Measurements from ENCODE around the gene ERBB4. TPM values are rescaled to one million over a fixed set of nuclear protein-coding genes. Genes with fewer than 3 reads are reported as not detected.

The ERBB4 gene
- total RNA-seq, 1 donor from 2014 or later, result 2.1 TPM

DNA sequence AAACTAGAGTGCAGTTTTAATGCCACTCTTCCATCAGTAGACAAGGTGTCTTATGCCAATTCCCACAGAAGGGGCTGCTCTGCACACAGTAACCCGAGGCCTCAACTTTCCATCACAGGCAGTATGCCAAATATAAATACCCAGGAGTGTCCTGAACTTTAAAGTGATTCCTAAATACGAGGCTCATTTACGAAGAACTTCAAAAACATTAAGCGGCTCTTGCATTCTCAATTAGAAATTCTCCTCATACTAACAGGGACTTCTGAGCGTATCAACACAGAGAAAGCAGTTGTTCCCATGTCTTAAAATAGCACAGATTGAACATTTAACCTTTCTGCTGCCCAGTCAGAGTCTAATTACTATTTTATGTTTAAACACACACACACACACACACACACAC, 638.6 kb downstream of the ERBB4 start:
- no peak for DNase-seq

GRCh38 chr2:211898702-211899101, 639.9 kb downstream of the ERBB4 start:
- DNase-seq, result no peak

GRCh38 chr2:211881449-211881848, 657.2 kb downstream of the ERBB4 start:
- DNase-seq, result no peak

- no peak for DNase-seq
Observed at GRCh38 chr2:211879323-211879722, 659.3 kb downstream of the ERBB4 start.

DNA sequence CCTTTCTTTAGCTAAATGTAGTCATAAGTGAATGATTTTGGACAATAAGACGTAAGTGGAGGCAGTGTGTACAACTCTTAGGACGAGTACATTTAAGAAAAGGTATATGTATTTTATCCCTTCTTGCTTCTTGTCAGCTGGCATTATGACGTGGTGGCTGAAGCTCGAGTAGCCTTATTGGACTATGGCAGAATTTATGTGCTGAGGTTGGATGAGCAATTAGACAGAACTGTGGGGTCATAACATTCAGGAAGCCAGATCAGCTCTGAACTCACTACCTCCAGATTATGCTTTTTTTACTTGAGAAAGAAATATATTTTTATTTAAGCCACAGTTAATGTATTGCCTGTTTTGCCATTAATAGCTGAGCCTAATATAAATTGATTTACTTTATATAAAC, 661.5 kb downstream of the ERBB4 start:
- DNase-seq, result no peak

- DNase-seq, result no peak
Observed at GRCh38 chr2:211875488-211875887, 663.1 kb downstream of the ERBB4 start.

DNA sequence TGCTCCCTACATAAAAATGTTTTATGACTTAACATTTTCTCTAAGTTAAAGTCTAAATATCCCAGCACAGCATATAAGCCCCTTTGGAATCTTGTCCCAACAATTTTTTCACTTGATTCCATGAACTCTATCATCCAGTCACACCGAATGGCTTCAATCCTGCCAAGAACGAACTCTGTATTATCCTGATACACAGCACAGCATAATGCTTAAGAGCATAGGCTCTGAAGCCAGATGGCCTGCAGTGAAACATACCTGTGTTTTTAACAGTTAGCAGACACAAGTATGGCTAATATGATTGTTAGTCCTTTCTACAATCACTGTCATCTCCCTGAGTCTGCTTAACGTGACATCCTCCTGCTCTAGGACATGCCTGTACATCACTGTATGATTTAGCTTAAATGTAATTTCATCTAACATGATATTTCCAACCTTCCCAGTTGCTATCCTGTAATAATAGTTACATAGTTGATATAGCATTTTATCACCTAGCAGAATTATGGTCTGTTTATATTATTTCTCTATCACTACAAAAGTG, 669.5 kb downstream of the ERBB4 start:
- no peak for DNase-seq

DNA sequence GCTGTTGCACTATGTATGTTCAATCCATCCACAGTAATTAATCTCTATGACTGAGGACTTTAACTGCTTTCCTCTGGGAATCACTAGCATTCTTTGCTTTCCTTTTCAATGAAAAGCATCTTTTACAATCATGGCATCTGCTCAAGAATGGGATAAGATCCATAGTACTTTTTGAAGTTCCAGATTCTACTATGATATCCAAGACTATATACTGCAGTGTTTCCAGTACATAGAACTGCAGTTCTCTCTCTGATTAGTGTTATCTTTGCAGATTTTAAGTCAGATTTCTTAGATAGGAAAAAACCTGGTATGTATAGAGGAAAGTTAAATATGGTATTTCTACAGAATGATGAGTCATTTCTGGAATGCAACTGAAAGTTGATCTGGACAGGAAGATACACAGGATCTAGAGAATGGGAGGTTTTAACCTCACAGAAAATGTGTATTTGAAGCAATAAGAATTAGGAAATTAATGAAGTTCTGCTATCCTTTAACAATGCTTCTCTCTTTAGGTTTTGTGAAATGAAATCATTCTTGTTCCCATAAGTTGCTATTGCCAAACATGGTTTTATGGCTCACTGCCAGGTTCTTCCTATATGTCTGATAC, 670.7 kb downstream of the ERBB4 start:
- no peak for DNase-seq

GRCh38 chr2:211864328-211864727, 674.3 kb downstream of the ERBB4 start:
- DNase-seq, result no peak

- DNase-seq, result no peak
Observed at GRCh38 chr2:211860224-211860623, 678.4 kb downstream of the ERBB4 start.

GRCh38 chr2:211854832-211855231, 683.8 kb downstream of the ERBB4 start:
- no peak for DNase-seq

DNA sequence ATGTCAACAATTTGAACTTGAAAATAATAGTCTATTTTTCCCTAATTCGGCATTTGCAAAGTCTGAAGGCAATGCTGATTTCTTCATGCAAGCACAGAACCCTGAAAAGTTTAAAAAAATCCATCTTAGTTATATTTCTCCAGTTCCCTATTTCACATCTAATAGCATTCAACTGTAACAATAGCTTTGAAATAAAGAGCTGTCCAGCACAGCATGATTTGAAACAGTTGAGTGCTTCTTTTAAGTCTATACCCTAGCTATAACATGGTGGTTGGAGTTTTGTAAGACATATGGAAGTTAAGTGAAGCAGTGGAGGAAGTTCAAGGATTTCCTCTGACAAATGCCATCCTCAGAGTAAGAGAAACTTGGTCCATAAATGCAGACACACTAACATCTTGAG, 691.9 kb downstream of the ERBB4 start:
- no peak for DNase-seq

- no peak for DNase-seq
Observed at GRCh38 chr2:211846036-211846400, 692.6 kb downstream of the ERBB4 start.

DNA sequence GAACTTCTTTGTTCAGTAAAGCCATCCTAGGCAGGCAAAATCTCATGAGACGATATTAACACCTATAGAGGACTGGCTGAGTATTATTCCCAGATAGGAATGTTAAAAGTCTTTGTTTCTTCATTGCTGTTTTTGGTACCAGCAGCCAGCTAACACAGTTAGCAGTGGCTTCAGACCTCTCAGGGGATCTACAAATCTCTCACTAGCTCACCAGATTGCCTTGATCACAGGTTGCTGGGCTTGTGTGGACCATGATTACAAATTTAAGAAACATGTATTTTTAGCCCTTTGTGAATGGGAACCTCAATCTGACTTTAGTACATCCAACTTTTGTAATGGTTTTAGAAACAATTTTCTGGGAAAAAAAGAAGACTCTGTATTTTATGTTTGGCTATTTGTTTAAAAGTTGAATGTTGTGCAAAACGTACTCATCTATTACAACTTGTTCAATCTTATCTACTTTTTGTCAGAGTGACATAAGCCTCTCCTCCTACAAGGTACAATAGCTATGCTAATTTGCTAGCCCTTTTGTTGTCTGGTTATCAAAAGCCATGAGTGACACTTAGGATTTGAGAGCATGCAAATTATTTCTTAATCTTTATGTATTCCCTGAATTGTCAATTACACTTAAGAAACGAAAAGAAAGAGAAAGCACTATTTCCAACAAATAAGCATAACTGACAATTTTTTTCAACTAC, 693.1 kb downstream of the ERBB4 start:
- DNase-seq, result no peak

DNA sequence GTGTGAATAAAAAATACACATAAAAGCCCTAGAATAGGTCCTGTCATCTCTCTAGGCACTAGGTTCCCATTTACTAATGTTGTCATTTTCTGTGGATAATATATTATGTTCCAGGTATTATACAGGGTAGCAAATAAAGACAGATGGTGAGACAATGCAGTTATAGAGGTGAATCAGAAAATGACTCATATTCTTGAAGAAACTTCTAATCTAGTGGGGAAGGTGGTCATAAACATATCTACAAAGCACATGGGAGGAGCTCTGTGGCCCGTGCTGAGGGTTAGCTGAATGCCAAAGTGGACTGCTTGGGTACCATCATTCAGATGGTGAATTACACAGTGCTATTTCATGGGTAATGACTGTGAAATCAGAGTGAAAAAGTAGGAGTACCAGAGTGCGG, 700.9 kb downstream of the ERBB4 start:
- DNase-seq, result no peak

- no peak for DNase-seq
Observed at GRCh38 chr2:211837206-211837605, 701.4 kb downstream of the ERBB4 start.

GRCh38 chr2:211836409-211836808, 702.2 kb downstream of the ERBB4 start:
- DNase-seq, result no peak

DNA sequence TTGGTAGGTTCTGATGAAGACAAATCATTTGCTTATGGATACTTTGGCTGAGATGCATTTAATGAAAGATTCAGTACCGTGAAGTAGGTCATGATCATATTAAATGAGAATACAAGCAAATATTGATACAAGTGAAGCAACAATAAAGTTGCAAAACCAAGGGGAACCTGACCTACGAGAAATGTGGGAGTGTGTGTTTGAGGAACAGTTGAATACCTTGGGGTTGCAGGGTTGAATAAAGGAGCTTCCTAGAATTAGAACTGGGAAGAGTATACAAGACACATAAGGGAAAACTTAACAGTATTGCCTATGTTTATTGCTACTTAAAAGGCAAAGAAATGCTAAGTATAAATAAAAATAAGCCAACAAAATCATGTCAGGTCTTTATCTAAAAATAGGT, 702.9 kb downstream of the ERBB4 start:
- DNase-seq, result no peak

DNA sequence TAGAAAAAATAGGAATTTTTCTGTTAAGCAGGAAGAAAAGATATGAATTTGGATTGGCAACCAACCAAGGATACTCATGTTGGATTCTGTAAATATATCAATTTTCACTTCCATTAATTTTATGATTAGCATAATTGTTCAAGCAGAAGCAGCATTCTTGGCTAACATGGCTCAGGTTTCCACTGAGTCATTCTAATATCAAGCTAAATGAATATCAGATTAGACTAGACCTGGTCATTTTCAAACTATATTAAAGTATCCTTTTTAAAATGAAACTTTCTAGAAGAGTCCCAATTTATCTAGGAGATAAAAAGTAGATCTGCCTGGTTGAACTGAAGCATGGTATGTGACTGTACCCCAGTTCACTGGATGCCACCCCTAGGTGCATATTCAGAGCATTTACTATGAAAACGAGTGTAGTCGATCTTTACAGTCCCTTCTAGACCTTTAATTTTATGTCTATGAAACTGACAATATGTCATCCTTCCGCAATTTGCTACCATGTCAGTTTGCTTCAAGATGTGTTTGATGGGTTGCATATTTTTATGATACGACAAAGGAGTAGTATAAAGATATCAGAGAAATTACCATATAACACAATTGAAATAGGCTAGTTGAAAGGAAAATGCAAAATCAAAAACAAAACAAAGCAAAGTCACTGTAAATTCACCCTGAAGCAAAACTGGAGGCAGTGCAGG, 704.9 kb downstream of the ERBB4 start:
- no peak for DNase-seq

DNA sequence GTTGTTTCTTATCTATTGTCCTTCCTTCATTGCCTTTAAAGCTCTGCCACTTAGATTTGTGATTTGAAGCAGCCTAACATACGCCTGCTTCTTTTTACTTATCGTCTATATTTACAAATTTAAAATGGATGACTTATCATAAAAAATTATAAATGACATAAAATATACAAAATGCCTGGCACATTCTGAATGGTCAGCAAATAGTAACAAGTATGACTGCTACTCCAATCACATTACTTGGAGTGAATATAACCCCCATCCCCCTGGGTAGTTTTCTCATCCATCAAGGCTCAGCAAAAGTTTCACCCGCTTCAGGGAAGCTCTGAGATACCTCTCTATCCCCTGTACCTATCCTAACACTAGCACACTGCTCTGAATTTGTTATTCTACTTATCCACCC, 708.9 kb downstream of the ERBB4 start:
- DNase-seq, result no peak

GRCh38 chr2:211823886-211824479, 714.6 kb downstream of the ERBB4 start:
- no peak for DNase-seq

DNA sequence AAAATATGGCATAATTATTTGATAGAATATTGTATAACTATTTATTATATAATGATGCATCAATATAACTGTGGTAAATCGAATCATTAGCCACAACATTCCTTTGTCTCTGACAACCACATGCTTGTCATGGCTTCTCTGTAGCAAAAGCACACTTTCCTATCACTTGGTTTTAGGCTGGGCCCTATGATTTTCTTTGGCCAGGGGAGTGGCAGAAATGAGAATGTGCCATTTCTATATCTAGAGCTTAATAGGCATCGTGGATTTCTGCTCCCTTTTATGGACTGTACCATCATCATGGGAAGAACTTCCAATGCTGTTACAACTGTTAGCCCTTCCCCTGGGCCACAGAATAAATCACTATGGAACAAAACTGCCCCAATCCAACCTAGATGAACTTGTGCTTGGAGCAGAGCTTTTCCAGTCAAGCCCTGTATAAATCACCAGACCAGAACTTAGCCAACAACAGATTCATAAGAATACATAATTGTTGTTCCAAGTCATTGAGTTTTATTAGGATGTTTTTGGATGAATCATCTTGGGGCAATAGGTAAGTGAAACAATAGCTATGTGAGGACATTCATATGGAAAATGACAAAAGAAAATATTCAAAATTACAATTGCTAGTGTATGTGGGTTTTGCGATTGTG, 715.8 kb downstream of the ERBB4 start:
- no peak for DNase-seq

- DNase-seq, result peak; percentile 13
Observed at GRCh38 chr2:211816754-211817153, 721.8 kb downstream of the ERBB4 start.

Measured in skin of body (tissue), 2 donors.